GM12878 (cell line): ENCODE data around the gene CXCL8. TPM values are rescaled to one million over a fixed set of nuclear protein-coding genes. Genes with fewer than 3 reads are reported as not detected.

Experiments used
- ATAC-seq: fragments of 200-7000 bp; cut with Tn5 transposase; 3 replicates; pipeline ENCODE4 v1.9.1; 2020; ENCODE audit warnings: mild to moderate bottlenecking, moderate library complexity
- BruUV-seq: library from RNA; stranded (reverse); fragments of 400-500 nt; replicated peaks from 2 replicates; lab custom pipeline; 2021; lab: Mats Ljungman, UMichigan
- CTCF ChIA-PET: fragments of 300-600 bp; sonication (Branson Sonifier 250); formaldehyde crosslinking; extraction: SDS; loops from one replicate; lab custom pipeline; 2021; ENCODE audit warnings: inconsistent platforms; lab: Yijun Ruan, JAX
- POLR2A ChIA-PET: fragments of 350-600 bp; formaldehyde crosslinking; extraction: SDS; loops from one replicate; lab custom pipeline; 2021; ENCODE audit warnings: inconsistent platforms; lab: Charles Lee
- RAD21 ChIA-PET: fragments of 300-600 bp; sonication (Branson Sonifier 250); formaldehyde crosslinking; loops from one replicate; lab custom pipeline; 2023; ENCODE audit warnings: antibody characterized with exemption; ENCODE audit not compliant: unreplicated experiment; lab: Charles Lee
- SMC1A ChIA-PET: fragments of 300-600 bp; sonication (Branson Sonifier 250); formaldehyde crosslinking; loops from one replicate; lab custom pipeline; 2023; ENCODE audit not compliant: unreplicated experiment, uncharacterized antibody; lab: Charles Lee
- DNase-seq: peaks from one replicate; pipeline ENCODE4 v3.0.0-alpha.2; 2011; ENCODE audit warnings: low read depth, low spot score
- FAIRE-seq: peaks from 3 replicates; lab custom pipeline; 2011; peaks lifted over from hg19 to GRCh38; lab: Jason Lieb, UNC
- H2AFZ ChIP-seq: 2 replicates; pipeline ENCODE4 v1.6.0; 2011; ENCODE audit warnings: low read depth, low read length, control low read depth; ENCODE audit not compliant: control insufficient read depth
- H3K27ac ChIP-seq: 2 replicates; pipeline ENCODE4 v1.5.1; 2011; ENCODE audit warnings: control low read depth; ENCODE audit not compliant: control insufficient read depth, insufficient read depth
- H3K27me3 ChIP-seq, 2 experiments: replicated peaks in 1 of 2; 2 replicates each; pipeline versions ENCODE4 v1.6.0 to v1.6.1; 2011; ENCODE audit warnings: low read length in 1 of 2; ENCODE audit not compliant: control insufficient read depth in 2 of 2, insufficient read depth in 2 of 2
- H3K36me3 ChIP-seq, 2 experiments: 2 replicates each; pipeline ENCODE4 v1.5.1; 2011; ENCODE audit warnings: low read length in 1 of 2; ENCODE audit not compliant: control insufficient read depth in 2 of 2, insufficient read depth in 2 of 2
- H3K4me1 ChIP-seq: 2 replicates; pipeline ENCODE4 v1.6.1; 2011; ENCODE audit warnings: mild to moderate bottlenecking, low read length, moderate library complexity, mixed read lengths; ENCODE audit not compliant: control insufficient read depth, insufficient read depth
- H3K4me2 ChIP-seq: 2 replicates; pipeline ENCODE4 v1.6.0; 2011; ENCODE audit warnings: control low read depth; ENCODE audit not compliant: control insufficient read depth, insufficient read depth
- H3K4me3 ChIP-seq: fragments of 200-600 bp; sonication (generic); 2 replicates; pipeline ENCODE4 v1.5.1; 2016
- H3K79me2 ChIP-seq: 2 replicates; pipeline ENCODE4 v1.6.0; 2011; ENCODE audit warnings: low read length; ENCODE audit not compliant: control insufficient read depth, insufficient read depth
- H3K9ac ChIP-seq: 2 replicates; pipeline ENCODE4 v1.8.0; 2011; ENCODE audit warnings: low read length, control low read depth, mixed read lengths; ENCODE audit not compliant: control insufficient read depth, insufficient read depth
- H3K9me3 ChIP-seq: replicated peaks from 3 replicates; pipeline ENCODE4 v1.5.1; 2011; ENCODE audit warnings: mild to moderate bottlenecking, low read length; ENCODE audit not compliant: control insufficient read depth, insufficient read depth
- H4K20me1 ChIP-seq: 2 replicates; pipeline ENCODE4 v1.6.0; 2011; ENCODE audit not compliant: control insufficient read depth, insufficient read depth
- EED ChIP-seq: sonication (generic); IDR thresholded peaks from 2 replicates; pipeline ENCODE4 v1.6.1; 2016; ENCODE audit warnings: antibody characterized with exemption, low read depth
- ESRRA ChIP-seq: IDR thresholded peaks from 2 replicates; pipeline ENCODE4 v1.6.1; 2012; ENCODE audit warnings: mild to moderate bottlenecking, low read length, improper control_type of control experiment
- HCFC1 ChIP-seq: fragments of 150-350 bp; IDR thresholded peaks from 2 replicates; pipeline ENCODE4 v1.6.1; 2014; ENCODE audit warnings: low read length
- JUNB ChIP-seq: IDR thresholded peaks from 2 replicates; pipeline ENCODE4 v1.6.1; 2016; ENCODE audit warnings: antibody characterized with exemption, mild to moderate bottlenecking
- MEF2B ChIP-seq: fragments of 450-650 bp; IDR thresholded peaks from 2 replicates; pipeline ENCODE4 v1.6.1; 2018; ENCODE audit warnings: mild to moderate bottlenecking, moderate library complexity; ENCODE audit not compliant: partially characterized antibody, poor library complexity, severe bottlenecking
- PRDM15 ChIP-seq: fragments of 450-650 bp; formaldehyde crosslinking; IDR thresholded peaks from 2 replicates; pipeline ENCODE4 v1.4.0; 2020; ENCODE audit warnings: mild to moderate bottlenecking, moderate library complexity
- RELB ChIP-seq: fragments of 450-650 bp; IDR thresholded peaks from 2 replicates; pipeline ENCODE4 v1.6.1; 2017; ENCODE audit warnings: low read depth, mild to moderate bottlenecking, moderate library complexity
- USF2 ChIP-seq: IDR thresholded peaks from 2 replicates; pipeline ENCODE4 v1.6.1; 2011; ENCODE audit warnings: low read depth, low read length, improper control_type of control experiment, borderline replicate concordance
- ZNF592 ChIP-seq: fragments of 450-650 bp; IDR thresholded peaks from 2 replicates; pipeline ENCODE4 v1.6.1; 2017; ENCODE audit warnings: mild to moderate bottlenecking, moderate library complexity
- WGBS: methylation state at CpG from one replicate; pipeline ENCODE4 v1.1.6; 2016; ENCODE audit warnings: low lambda C conversion rate; ENCODE audit not compliant: insufficient replicate concordance, insufficient coverage; ENCODE audit errors: missing lambda C conversion rate; 5-methylcytosine and 5-hydroxymethylcytosine counted together
- in situ Hi-C: fragments of 300-500 bp; cut with MboI; formaldehyde crosslinking; loops from 9 replicates; pipeline ENCODE4 v1.14.3; 2018; ENCODE audit warnings: mixed read lengths
- intact Hi-C: fragments of 100-400 bp; cut with micrococcal nuclease; formaldehyde crosslinking; loops from one replicate; pipeline ENCODE4 v1.14.2; 2022; ENCODE audit not compliant: unreplicated experiment
- polyA plus RNA-seq, 11 experiments: library from polyadenylated mRNA; depleted of rRNA in 4 of 11; unstranded in 6 of 11; stranded (reverse) in 5 of 11; fragments of >200 nt; fragmentation: Nextera tagmentation in 4 of 11; fragmentation: Illumina TruSeq in 1 of 11; extraction: Ambion mirVana in 4 of 11; extraction: Trizol in 1 of 11; gene quantifications; 1 replicate in 1 of 11; 2 replicates in 10 of 11; pipeline versions ENCODE4 v1.2.1 to v1.2.3, GENCODE V29; 2011 to 2016; ENCODE audit warnings: inconsistent platforms in 2 of 11, missing spikeins in 2 of 11, low read depth in 1 of 11
- total RNA-seq, 4 experiments: library from RNA; depleted of rRNA in 3 of 4; stranded (reverse); fragments of >200 nt in 3 of 4; fragmentation: Illumina TruSeq in 1 of 4; extraction: Trizol in 1 of 4; gene quantifications; 2 replicates each; pipeline versions ENCODE4 v1.2.1 to v1.2.3, GENCODE V29; 2013 to 2021

The CXCL8 gene
- total and polyA plus RNA-seq, 10 of the 15 experiments (the other 5 are each of a cell fraction or from before 2014, with no cell fraction given), result 0.09 to 0.36 (median 0.19) TPM; not detected in 1

GRCh38 chr4:73763877-73764276, 23.5 kb downstream of the CXCL8 start:
- H3K9me3 ChIP-seq, result no peaks in the 10 kb centered on the region; the same call in 2 of the 3 replicates
- no peaks in the 10 kb centered on the region for H3K36me3 ChIP-seq
- H3K4me3 ChIP-seq, result no peak overlapping the region
- H4K20me1 ChIP-seq, result no peaks in the 10 kb centered on the region
- H2AFZ ChIP-seq, result no peak overlapping the region
- H3K27ac ChIP-seq, result no peak overlapping the region
- ChIA-PET CTCF (interaction anchor here (0.7 to 1.5 kb wide), 4 partner anchors 8 to 202 kb away, joined by 3 read pairs; no protein-coding TSS in a partner anchor), RAD21 (no interaction called here), POLR2A (no interaction called here), SMC1A (interaction anchor here (1.1 kb wide), 1 partner anchor 76 kb away, joined by 4 read pairs; no protein-coding TSS in a partner anchor)
- DNase-seq, result no peak
- no TSS peak for BruUV-seq
- intact Hi-C loops, result no loop called here
- in situ Hi-C loops, result no loop called here
- H3K4me2 ChIP-seq, result no peak overlapping the region
- FAIRE-seq, result no peak
- H3K79me2 ChIP-seq, result no peaks in the 10 kb centered on the region
- WGBS, result 36% methylated on average over 6 of the region's 6 CpGs
- no peaks in the 10 kb centered on the region for H3K27me3 ChIP-seq
- no peaks in the 10 kb centered on the region for H3K4me1 ChIP-seq
- H3K9ac ChIP-seq, result no peak overlapping the region
- no peak for ATAC-seq
- no peak for TF ChIP-seq PRDM15 (CRISPR knock-in tag)
- no peak for TF ChIP-seq MEF2B
- TF ChIP-seq RELB, result no peak
- TF ChIP-seq HCFC1, result no peak
- no peak for TF ChIP-seq ESRRA
- no peak for TF ChIP-seq EED
- no peak for TF ChIP-seq ZNF592
- no peak for TF ChIP-seq JUNB
- no peak for TF ChIP-seq USF2
